HEK293 (cell line): ENCODE results near the gene CNOT4.

ENCODE experiments used
- CTCF ChIA-PET: fragments of 350-600 bp; formaldehyde crosslinking; extraction: SDS; loops from one replicate; lab custom pipeline; 2021; ENCODE audit warnings: antibody characterized with exemption; lab: Yijun Ruan, JAX
- POLR2A ChIA-PET: fragments of 300-600 bp; formaldehyde crosslinking; extraction: SDS; loops from one replicate; lab custom pipeline; 2020; ENCODE audit warnings: antibody characterized with exemption, inconsistent platforms; lab: Yijun Ruan, JAX
- H3K27ac ChIP-seq: fragments of 200-500 bp; sonication (Bioruptor generic); 2 replicates; pipeline ENCODE4 v1.5.1; 2014; ENCODE audit warnings: low read depth, low read length, control low read depth, inconsistent platforms; ENCODE audit errors: extremely low read depth
- H3K36me3 ChIP-seq, 2 experiments: fragments of 200-500 bp in 1 of 2; sonication (Bioruptor generic) in 1 of 2; 1 replicate in 1 of 2; 2 replicates in 1 of 2; pipeline ENCODE4 v1.5.1; 2014 to 2017; ENCODE audit warnings: inconsistent platforms in 2 of 2, low read length in 2 of 2; ENCODE audit not compliant: control insufficient read depth in 2 of 2, insufficient read depth in 1 of 2
- H3K4me1 ChIP-seq: fragments of 200-500 bp; sonication (Bioruptor generic); 2 replicates; pipeline ENCODE4 v1.5.1; 2014; ENCODE audit warnings: mild to moderate bottlenecking, low read length, inconsistent platforms; ENCODE audit not compliant: control insufficient read depth, insufficient read depth
- H3K4me3 ChIP-seq: 2 replicates; pipeline ENCODE4 v1.5.1; 2011; ENCODE audit warnings: low read depth, mild to moderate bottlenecking, control low read depth, low read length, moderate library complexity
- H3K9me3 ChIP-seq: fragments of 200-500 bp; sonication (Bioruptor generic); 2 replicates; pipeline ENCODE4 v1.5.1; 2014; ENCODE audit warnings: low read depth, low read length, inconsistent platforms; ENCODE audit not compliant: control insufficient read depth, insufficient read depth
- GLIS2 ChIP-seq: fragments of 450-650 bp; formaldehyde crosslinking; IDR thresholded peaks from 2 replicates; pipeline ENCODE4 v1.5.1; 2016; ENCODE audit warnings: missing biosample characterization, missing genetic modification characterization
- IKZF3 ChIP-seq: fragments of 450-650 bp; IDR thresholded peaks from 2 replicates; pipeline ENCODE4 v1.5.0; 2018; ENCODE audit warnings: missing biosample characterization, mild to moderate bottlenecking, missing genetic modification characterization, moderate library complexity
- KLF10 ChIP-seq: fragments of 450-650 bp; IDR thresholded peaks from 2 replicates; pipeline ENCODE4 v1.5.1; 2018; ENCODE audit warnings: missing biosample characterization, mild to moderate bottlenecking, missing genetic modification characterization
- ZBTB8A ChIP-seq: fragments of 450-650 bp; formaldehyde crosslinking; IDR thresholded peaks from 2 replicates; pipeline ENCODE4 v1.5.1; 2016; ENCODE audit warnings: missing biosample characterization, missing genetic modification characterization
- ZNF146 ChIP-seq: fragments of 450-650 bp; formaldehyde crosslinking; IDR thresholded peaks from 2 replicates; pipeline ENCODE4 v1.5.1; 2016; ENCODE audit warnings: missing biosample characterization, missing genetic modification characterization
- ZNF2 ChIP-seq: fragments of 450-650 bp; formaldehyde crosslinking; IDR thresholded peaks from 2 replicates; pipeline ENCODE4 v1.5.1; 2016; ENCODE audit warnings: missing biosample characterization, missing genetic modification characterization
- ZNF311 ChIP-seq: fragments of 450-650 bp; formaldehyde crosslinking; IDR thresholded peaks from 2 replicates; pipeline ENCODE4 v1.5.1; 2017; ENCODE audit warnings: missing biosample characterization, missing genetic modification characterization, borderline replicate concordance
- ZNF335 ChIP-seq: fragments of 450-650 bp; formaldehyde crosslinking; conservative IDR thresholded peaks from 2 replicates; pipeline ENCODE4 v1.5.1; 2016; ENCODE audit warnings: missing biosample characterization, missing genetic modification characterization
- ZNF341 ChIP-seq: fragments of 450-650 bp; formaldehyde crosslinking; IDR thresholded peaks from 2 replicates; pipeline ENCODE4; 2016; ENCODE audit warnings: low read depth, missing biosample characterization, missing genetic modification characterization
- ZNF391 ChIP-seq: fragments of 450-650 bp; formaldehyde crosslinking; IDR thresholded peaks from 2 replicates; pipeline ENCODE4 v1.5.1; 2016; ENCODE audit warnings: low read depth, missing biosample characterization, missing genetic modification characterization, borderline replicate concordance
- ZNF394 ChIP-seq: fragments of 450-650 bp; formaldehyde crosslinking; IDR thresholded peaks from 2 replicates; pipeline ENCODE4 v1.5.1; 2016; ENCODE audit warnings: missing biosample characterization, missing genetic modification characterization, mild to moderate bottlenecking, moderate library complexity, borderline replicate concordance
- ZNF555 ChIP-seq: fragments of 450-650 bp; formaldehyde crosslinking; conservative IDR thresholded peaks from 2 replicates; pipeline ENCODE4 v1.5.1; 2017; ENCODE audit warnings: missing biosample characterization, mild to moderate bottlenecking, missing genetic modification characterization, inconsistent platforms
- ZNF610 ChIP-seq: fragments of 450-650 bp; formaldehyde crosslinking; IDR thresholded peaks from 2 replicates; pipeline ENCODE4 v1.5.1; 2016; ENCODE audit warnings: missing biosample characterization, missing genetic modification characterization, borderline replicate concordance
- ZNF777 ChIP-seq: fragments of 450-650 bp; formaldehyde crosslinking; IDR thresholded peaks from 2 replicates; pipeline ENCODE4 v1.5.1; 2017; ENCODE audit warnings: missing biosample characterization, missing genetic modification characterization, borderline replicate concordance
- ZSCAN23 ChIP-seq: fragments of 450-650 bp; formaldehyde crosslinking; IDR thresholded peaks from 2 replicates; pipeline ENCODE4 v1.5.1; 2016; ENCODE audit warnings: missing biosample characterization, missing genetic modification characterization
- TF ChIP-seq, protein P1 (sequence below): fragments of 450-650 bp; formaldehyde crosslinking; IDR thresholded peaks from 2 replicates; pipeline ENCODE4 v1.5.1; 2016; ENCODE audit warnings: missing biosample characterization, missing genetic modification characterization
- TF ChIP-seq, protein P2 (sequence below): fragments of 450-650 bp; formaldehyde crosslinking; IDR thresholded peaks from 2 replicates; pipeline ENCODE4 v1.5.1; 2016; ENCODE audit warnings: missing biosample characterization, missing genetic modification characterization
- TF ChIP-seq, protein P3 (sequence below): fragments of 450-650 bp; formaldehyde crosslinking; optimal IDR thresholded peaks from 2 replicates; pipeline ENCODE3; 2016; ENCODE audit warnings: missing biosample characterization, mild to moderate bottlenecking, missing genetic modification characterization
- TF ChIP-seq, protein P4 (sequence below): fragments of 450-650 bp; formaldehyde crosslinking; IDR thresholded peaks from 2 replicates; pipeline ENCODE4 v1.5.1; 2016; ENCODE audit warnings: missing biosample characterization, missing genetic modification characterization
- TF ChIP-seq, protein P5 (sequence below): fragments of 450-650 bp; formaldehyde crosslinking; conservative IDR thresholded peaks from 2 replicates; pipeline ENCODE4 v1.5.1; 2016; ENCODE audit warnings: low read depth, missing biosample characterization, missing genetic modification characterization
- TF ChIP-seq, protein P6 (sequence below): sonication (generic); formaldehyde crosslinking; IDR thresholded peaks from 2 replicates; pipeline ENCODE4 v1.8.1; 2022; ENCODE audit warnings: mild to moderate bottlenecking, moderate library complexity, missing genetic modification reagents
- TF ChIP-seq, protein P7 (sequence below): fragments of 450-650 bp; formaldehyde crosslinking; IDR thresholded peaks from 2 replicates; pipeline ENCODE4 v1.5.1; 2016; ENCODE audit warnings: missing biosample characterization, missing genetic modification characterization, low read depth

Gene CNOT4

DNA sequence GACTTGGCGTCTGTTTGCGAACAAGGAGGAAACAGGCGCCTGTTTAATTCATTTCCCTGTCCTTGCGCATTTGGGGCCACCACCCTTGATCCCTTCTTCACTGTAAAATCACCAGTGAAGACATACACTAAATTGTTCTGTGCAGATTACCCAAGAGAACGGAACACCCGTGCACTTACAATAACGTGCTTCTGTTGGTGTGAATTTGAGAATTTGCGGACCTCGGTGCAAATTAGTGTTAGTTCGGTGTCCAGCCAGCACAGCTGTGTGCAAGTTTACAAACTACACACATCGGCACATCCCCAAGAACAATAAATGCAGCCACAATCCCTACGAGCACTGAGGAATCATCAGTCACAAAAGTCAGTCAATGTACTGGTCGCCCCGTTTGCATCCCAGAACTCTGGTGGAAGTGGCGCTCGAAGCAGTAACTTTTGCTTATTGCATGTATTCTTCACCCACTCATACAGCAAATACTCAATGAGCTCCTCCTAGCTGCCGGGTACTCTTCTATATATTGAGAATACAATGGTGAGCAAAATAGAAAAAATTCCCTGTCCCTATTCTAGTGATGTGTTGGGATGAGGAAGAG, 786 bp upstream of the CNOT4 start (continued):
- TF ChIP-seq, protein P1, sequence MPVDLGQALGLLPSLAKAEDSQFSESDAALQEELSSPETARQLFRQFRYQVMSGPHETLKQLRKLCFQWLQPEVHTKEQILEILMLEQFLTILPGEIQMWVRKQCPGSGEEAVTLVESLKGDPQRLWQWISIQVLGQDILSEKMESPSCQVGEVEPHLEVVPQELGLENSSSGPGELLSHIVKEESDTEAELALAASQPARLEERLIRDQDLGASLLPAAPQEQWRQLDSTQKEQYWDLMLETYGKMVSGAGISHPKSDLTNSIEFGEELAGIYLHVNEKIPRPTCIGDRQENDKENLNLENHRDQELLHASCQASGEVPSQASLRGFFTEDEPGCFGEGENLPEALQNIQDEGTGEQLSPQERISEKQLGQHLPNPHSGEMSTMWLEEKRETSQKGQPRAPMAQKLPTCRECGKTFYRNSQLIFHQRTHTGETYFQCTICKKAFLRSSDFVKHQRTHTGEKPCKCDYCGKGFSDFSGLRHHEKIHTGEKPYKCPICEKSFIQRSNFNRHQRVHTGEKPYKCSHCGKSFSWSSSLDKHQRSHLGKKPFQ (tag by site-specific recombination), result peak; percentile 89
- no peak for TF ChIP-seq IKZF3 (tag by site-specific recombination)
- TF ChIP-seq ZNF777 (tag by site-specific recombination), result peak; percentile 36; the same call in 1 of the 2 replicates
- 0 out of 2 replicates have a peak, but pooled peaks have one; percentile 7 for TF ChIP-seq KLF10 (tag by site-specific recombination)
- peak; percentile 31; the same call in 1 of the 2 replicates for TF ChIP-seq ZNF394 (tag by site-specific recombination)
- no peak for TF ChIP-seq ZNF311
- TF ChIP-seq, protein P2, sequence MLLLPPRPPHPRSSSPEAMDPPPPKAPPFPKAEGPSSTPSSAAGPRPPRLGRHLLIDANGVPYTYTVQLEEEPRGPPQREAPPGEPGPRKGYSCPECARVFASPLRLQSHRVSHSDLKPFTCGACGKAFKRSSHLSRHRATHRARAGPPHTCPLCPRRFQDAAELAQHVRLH, result 0 out of 2 replicates have a peak, but pooled peaks have one; percentile 2
- no peak for TF ChIP-seq ZNF555 (tag by site-specific recombination)
- TF ChIP-seq, protein P3, sequence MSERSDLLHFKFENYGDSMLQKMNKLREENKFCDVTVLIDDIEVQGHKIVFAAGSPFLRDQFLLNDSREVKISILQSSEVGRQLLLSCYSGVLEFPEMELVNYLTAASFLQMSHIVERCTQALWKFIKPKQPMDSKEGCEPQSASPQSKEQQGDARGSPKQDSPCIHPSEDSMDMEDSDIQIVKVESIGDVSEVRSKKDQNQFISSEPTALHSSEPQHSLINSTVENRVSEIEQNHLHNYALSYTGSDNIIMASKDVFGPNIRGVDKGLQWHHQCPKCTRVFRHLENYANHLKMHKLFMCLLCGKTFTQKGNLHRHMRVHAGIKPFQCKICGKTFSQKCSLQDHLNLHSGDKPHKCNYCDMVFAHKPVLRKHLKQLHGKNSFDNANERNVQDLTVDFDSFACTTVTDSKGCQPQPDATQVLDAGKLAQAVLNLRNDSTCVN, result peak; percentile 6
- TF ChIP-seq ZSCAN23 (tag by site-specific recombination), result 0 out of 2 replicates have a peak, but pooled peaks have one; percentile 22

DNA sequence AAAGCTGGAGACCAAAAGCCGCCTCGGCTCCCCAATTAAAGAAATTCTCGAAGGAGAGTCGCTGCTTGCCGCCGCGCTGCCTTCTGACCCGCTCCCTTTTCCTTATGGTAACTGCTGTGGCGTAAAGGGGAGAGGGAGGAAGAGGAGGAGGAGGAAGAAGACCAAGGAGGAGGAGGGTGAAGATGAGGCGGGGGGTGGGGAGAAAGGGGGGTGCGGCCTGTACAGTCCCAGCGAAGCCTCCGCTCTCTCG, 388 bp downstream of the CNOT4 start:
- POLR2A ChIA-PET, result interaction anchor here (0.9 to 1.4 kb wide), 2 partner anchors 13 to 49 kb away, joined by 3 read pairs; no protein-coding TSS in a partner anchor
- peak overlapping the region; percentile 79 for H3K27ac ChIP-seq
- H3K9me3 ChIP-seq, result no peaks in the 10 kb centered on the region
- peaks cover 3% of the 10 kb centered on the region for H3K4me1 ChIP-seq
- H3K36me3 ChIP-seq, result no peaks in the 10 kb centered on the region
- CTCF ChIA-PET, result interaction anchor here (0.6 kb wide), 1 partner anchor 223 kb away, joined by 3 read pairs; no protein-coding TSS in a partner anchor
- peak overlapping the region; percentile 99 for H3K4me3 ChIP-seq
- TF ChIP-seq IKZF3 (tag by site-specific recombination) (peak; percentile 69), ZBTB8A (tag by site-specific recombination) (no peak), ZNF341 (0 out of 2 replicates have a peak, but pooled peaks have one; percentile 13), ZNF146 (tag by site-specific recombination) (0 out of 2 replicates have a peak, but pooled peaks have one; percentile 38), ZNF2 (tag by site-specific recombination) (peak; percentile 74; the same call in 1 of the 2 replicates), ZNF391 (peak; percentile 35; the same call in 1 of the 2 replicates), GLIS2 (tag by site-specific recombination) (no peak), ZNF335 (tag by site-specific recombination) (no peak), ZNF610 (no peak)
- TF ChIP-seq, protein P4, sequence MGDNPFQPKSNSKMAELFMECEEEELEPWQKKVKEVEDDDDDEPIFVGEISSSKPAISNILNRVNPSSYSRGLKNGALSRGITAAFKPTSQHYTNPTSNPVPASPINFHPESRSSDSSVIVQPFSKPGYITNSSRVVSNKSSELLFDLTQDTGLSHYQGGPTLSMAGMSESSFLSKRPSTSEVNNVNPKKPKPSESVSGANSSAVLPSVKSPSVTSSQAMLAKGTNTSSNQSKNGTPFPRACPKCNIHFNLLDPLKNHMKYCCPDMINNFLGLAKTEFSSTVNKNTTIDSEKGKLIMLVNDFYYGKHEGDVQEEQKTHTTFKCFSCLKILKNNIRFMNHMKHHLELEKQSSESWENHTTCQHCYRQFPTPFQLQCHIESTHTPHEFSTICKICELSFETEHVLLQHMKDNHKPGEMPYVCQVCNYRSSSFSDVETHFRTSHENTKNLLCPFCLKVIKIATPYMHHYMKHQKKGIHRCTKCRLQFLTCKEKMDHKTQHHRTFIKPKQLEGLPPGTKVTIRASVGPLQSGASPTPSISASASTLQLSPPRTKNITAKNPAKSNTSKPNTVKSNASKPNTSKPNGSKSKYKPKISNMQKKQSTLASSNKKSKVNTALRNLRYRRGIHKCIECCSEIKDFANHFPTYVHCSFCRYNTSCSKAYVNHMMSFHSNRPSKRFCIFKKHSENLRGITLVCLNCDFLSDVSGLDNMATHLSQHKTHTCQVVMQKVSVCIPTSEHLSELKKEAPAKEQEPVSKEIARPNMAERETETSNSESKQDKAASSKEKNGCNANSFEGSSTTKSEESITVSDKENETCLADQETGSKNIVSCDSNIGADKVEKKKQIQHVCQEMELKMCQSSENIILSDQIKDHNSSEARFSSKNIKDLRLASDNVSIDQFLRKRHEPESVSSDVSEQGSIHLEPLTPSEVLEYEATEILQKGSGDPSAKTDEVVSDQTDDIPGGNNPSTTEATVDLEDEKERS, result peak; percentile 47; the same call in 1 of the 2 replicates
- TF ChIP-seq, protein P5, sequence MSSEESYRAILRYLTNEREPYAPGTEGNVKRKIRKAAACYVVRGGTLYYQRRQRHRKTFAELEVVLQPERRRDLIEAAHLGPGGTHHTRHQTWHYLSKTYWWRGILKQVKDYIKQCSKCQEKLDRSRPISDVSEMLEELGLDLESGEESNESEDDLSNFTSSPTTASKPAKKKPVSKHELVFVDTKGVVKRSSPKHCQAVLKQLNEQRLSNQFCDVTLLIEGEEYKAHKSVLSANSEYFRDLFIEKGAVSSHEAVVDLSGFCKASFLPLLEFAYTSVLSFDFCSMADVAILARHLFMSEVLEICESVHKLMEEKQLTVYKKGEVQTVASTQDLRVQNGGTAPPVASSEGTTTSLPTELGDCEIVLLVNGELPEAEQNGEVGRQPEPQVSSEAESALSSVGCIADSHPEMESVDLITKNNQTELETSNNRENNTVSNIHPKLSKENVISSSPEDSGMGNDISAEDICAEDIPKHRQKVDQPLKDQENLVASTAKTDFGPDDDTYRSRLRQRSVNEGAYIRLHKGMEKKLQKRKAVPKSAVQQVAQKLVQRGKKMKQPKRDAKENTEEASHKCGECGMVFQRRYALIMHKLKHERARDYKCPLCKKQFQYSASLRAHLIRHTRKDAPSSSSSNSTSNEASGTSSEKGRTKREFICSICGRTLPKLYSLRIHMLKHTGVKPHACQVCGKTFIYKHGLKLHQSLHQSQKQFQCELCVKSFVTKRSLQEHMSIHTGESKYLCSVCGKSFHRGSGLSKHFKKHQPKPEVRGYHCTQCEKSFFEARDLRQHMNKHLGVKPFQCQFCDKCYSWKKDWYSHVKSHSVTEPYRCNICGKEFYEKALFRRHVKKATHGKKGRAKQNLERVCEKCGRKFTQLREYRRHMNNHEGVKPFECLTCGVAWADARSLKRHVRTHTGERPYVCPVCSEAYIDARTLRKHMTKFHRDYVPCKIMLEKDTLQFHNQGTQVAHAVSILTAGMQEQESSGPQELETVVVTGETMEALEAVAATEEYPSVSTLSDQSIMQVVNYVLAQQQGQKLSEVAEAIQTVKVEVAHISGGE, result peak; percentile 64; the same call in 1 of the 2 replicates
- TF ChIP-seq, protein P6, sequence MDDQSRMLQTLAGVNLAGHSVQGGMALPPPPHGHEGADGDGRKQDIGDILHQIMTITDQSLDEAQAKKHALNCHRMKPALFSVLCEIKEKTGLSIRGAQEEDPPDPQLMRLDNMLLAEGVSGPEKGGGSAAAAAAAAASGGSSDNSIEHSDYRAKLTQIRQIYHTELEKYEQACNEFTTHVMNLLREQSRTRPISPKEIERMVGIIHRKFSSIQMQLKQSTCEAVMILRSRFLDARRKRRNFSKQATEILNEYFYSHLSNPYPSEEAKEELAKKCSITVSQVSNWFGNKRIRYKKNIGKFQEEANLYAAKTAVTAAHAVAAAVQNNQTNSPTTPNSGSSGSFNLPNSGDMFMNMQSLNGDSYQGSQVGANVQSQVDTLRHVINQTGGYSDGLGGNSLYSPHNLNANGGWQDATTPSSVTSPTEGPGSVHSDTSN (CRISPR knock-in tag), result no peak
- TF ChIP-seq, protein P7, sequence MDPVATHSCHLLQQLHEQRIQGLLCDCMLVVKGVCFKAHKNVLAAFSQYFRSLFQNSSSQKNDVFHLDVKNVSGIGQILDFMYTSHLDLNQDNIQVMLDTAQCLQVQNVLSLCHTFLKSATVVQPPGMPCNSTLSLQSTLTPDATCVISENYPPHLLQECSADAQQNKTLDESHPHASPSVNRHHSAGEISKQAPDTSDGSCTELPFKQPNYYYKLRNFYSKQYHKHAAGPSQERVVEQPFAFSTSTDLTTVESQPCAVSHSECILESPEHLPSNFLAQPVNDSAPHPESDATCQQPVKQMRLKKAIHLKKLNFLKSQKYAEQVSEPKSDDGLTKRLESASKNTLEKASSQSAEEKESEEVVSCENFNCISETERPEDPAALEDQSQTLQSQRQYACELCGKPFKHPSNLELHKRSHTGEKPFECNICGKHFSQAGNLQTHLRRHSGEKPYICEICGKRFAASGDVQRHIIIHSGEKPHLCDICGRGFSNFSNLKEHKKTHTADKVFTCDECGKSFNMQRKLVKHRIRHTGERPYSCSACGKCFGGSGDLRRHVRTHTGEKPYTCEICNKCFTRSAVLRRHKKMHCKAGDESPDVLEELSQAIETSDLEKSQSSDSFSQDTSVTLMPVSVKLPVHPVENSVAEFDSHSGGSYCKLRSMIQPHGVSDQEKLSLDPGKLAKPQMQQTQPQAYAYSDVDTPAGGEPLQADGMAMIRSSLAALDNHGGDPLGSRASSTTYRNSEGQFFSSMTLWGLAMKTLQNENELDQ, result 0 out of 2 replicates have a peak, but pooled peaks have one; percentile 13
